ENCODE measurements around the gene BRD4.

Gene BRD4

DNA sequence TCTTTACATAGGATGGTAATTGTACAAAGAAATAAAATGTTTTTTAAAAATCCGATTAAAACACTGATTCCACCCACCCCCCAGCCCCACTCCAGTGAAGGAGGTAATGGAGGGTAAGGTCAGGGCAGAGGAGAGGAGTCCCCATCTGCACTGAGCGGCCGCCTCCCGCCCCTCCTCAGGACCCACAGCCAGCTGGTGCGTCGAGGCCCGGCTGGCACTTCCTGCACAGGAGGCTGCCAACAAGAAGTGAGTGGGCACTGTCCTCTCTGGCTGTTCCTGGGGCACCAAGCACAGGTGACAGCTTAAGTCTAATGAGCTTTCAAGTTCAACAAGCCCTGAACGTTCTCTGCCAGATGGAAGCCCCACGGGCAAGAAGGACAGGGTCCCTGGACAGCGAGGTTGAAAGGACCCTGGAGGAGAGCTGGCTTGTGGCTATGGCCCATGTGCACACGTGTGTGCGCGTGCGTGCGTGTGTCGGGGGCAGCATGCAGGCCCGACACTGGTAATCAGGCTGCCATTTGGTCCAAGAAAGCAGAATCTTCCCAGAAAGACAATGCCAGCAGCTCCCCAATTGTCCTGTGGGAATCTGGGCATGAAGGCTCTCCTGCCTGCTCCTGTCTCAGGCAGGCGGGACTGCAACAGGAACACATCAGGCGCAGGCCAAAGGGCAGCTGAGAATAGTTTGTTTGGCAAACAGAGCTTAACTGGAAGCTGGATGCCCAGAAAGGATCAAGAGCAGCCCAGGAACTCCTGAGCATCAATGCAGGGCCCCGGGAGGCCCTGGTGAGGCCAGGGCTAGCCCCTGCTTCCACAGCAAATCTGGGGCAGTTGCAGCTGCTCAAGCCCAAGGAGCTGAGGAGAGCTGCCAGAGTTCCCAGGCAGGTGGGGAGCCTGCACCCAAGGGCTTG is 85.0 kb downstream of the BRD4 start:
- no peak for DNase-seq

DNA sequence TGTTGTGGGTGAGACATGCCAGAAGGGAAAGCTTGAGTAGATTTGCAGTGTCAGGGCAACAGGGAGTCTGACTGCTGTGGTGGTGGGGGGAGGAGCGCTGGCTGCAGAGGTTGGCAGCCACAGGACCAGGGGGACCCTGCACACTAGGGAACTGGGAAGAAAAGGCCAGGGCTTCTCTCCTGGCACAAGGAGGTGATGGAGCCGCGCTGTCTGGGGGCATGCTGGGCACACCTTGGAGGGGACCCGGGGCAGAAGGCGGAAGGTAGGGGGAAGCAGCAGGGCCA is 86.2 kb downstream of the BRD4 start:
- DNase-seq = no peak

DNA sequence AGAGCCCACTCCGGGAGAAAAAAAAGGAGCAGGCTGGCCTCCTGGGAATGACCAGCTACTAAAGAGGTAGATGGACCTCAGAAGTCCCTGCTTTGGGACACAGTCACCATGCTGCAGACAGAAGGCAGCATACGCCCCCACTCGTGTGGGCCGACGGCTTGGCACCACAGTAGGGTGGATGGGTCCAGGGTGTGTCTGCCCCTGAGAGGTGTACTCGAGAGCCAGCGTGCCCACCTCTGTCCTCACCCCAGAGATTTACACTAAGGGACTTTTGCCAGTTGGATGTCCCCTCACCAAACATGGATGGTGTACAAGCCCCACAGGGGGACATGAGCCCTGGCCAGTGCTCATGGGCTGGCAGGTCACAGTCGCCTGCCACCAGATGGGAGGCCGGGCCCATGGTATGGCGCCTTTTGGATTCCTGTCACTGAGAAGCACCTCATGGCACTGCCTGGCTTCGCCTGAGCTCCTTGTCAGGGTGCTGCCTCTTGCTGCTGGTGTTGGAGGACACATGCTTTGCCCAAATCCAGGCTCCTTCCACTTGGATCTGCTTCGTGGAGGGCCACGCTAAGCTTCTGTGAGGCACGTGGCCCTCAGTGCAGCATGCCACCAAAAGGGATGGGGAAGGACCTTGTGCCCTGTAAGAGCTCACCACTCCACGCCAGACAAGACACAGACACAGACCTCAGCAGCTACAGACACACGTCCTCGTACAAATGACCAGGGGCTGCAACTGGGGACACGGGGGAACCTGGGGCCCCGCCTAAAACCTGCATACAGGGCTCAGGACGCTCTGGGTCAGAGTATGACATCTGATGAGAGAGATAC is 86.8 kb downstream of the BRD4 start:
- DNase-seq = no peak

DNA sequence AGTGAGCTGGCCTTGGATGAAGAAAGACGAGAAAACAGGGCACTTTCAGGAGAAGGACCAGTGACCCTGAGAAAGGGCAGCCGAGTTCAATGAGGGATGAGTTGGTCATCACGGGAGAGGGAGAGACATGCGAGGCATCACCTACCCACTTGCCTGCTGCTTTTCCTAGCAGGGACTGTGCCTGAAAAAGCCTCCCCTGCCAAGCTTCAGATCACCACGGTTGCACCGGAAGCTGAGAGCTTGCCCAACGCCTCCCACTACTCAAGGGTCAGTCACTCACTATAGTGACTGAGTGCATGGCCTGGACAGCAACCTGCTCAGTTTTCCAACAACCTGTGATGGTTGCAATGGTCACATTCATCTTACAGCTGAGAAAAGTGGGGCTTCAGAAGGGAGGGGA is 87.5 kb downstream of the BRD4 start:
- DNase-seq = no peak

DNA sequence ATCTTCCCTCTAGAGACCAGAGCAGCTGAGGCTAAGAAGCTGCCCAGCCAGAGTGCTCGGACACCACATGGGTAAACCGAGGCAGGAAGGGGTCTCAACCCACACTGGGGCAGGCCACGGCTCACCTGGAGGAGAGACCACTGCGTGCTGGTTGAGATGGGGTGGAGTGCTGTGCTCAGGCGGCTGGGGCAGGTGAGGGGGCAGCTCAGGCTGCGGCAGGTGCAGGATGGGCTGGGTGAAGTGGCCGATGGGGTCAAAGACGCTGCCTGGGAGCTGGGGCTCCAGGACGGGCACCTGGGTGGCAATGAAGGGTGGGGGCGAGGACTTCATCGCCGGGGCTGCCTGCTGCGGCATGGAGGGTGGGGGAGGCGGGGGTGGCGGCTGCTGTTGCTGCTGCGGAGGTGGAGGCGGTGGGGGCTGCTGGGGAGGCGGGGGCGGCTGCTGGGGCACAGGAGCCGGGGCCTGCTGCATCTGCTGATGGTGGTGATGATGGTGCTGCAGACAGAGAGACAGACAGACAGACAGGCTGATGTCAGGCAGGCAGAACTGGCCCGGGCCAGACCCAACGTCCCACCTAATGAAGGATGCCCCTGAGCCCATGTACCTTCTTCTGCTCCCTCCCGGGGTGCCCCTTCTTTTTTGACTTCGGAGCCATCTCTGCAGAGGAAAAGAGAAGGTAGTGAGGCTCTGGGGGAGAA is 88.1 kb downstream of the BRD4 start:
- DNase-seq = no peak

DNA sequence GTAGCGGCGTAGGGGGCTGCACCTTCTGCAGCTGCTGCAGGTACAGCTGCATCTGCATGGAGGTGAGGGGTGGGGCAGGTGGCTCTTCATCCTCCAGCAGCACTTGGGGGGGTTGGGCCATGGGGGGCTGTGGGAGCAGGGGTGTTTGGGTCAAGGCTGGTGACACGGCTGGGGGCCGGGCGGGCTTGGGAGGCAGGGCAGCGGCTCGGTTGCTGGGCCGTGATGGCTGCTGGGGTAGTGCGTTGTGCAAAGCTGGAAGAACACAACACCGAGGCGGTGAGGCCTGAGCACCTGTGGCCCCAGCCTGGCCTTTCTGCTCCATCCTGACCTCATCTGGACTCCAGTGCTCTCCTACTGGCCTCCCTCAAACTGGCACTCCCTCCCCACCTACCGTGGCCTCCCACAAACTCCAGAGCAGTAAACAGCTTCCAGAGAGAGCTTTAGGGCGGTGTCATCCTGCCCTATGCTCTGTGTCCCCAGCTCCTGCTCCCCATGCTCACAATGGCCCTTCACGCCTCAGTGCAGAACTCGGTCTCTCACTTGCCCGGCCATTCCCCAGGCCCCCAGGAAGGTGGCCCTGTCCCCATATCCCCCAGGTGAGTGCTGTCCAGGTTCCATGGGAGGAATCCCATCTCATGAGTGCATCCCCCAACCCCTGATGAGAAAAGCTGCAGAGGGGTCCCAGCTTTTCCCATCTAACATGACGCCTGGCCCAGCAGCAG is 88.9 kb downstream of the BRD4 start:
- DNase-seq = no peak

DNA sequence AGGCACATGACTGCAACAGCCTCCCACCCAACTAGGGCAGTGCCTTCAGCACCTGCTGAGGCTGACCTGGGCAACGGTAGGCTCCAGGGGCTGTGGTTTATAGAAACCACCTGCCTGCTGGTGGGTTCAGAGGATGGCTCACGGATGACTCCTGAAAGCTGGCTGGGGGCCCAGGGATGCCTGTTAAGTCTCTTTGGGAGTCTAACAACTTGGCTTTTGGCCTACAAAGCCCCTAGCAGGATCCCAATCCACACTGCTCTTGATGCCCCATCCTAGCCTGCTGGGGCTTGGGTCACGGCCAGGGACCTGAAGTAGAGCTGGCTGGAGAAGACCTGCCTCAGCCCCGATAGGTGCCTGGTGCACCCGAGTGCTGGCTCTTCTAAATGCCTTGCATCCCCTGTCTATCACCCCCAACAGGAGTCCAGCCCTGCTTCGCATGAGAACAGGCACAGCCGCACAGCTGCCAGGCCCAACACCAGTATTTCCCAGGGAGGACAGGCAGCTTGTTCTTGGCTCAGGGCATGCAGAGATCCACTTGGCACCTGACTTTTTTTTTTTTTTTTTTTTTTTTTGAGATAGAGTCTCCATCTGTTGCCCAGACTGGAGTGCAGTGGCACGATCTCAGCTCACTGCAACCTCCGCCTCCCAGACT is 91.0 kb downstream of the BRD4 start:
- DNase-seq = no peak

DNA sequence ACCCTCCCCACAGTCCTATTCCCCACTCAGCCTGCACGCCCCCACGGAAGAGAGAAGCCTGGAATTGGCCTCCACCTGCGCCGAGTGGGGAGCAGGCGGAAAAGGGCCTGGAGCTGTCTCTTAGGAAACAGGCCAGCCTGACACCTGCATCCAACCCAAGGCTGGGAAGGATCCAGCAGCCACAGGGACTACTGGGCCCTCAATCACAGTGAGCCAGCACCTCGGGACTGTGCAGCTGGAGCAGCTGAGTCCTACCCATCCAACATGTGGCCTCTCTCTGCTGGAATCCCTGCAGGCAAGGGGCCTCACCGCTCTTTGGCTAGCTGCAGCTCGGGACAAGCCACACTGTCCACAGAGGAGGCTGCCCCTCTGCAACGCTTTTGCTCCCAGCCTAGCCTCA is 91.8 kb downstream of the BRD4 start:
- no peak for DNase-seq

DNA sequence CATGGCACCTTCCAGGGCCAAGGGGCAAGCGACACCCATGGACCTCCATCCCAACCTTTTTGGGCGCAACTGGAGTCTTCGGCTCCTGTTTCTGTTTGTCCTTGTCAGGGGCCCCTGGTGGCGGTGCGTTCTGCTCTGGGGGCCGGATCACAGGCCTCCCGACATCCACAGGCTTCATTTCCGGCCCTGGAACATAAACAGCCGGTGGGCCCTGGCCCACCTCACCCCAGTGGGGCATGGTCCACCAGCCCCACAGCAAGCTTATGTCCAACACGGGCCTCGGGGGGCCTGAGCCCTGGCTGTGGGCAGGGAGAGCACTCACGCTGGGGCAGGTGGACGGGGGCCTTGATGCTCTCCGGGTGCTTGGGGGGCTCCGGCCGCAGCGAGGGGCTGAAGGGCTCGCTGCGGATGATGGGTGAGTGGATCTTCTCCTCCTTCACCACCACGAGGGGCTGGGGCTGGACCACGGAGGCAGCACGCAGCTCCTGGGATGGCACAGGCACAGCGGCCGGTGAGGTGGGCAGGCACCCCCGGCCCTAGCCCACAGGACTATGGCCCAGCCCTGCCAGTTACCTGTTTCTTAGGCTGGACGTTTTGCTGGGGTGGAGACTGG is 92.9 kb downstream of the BRD4 start:
- no peak for DNase-seq

DNA sequence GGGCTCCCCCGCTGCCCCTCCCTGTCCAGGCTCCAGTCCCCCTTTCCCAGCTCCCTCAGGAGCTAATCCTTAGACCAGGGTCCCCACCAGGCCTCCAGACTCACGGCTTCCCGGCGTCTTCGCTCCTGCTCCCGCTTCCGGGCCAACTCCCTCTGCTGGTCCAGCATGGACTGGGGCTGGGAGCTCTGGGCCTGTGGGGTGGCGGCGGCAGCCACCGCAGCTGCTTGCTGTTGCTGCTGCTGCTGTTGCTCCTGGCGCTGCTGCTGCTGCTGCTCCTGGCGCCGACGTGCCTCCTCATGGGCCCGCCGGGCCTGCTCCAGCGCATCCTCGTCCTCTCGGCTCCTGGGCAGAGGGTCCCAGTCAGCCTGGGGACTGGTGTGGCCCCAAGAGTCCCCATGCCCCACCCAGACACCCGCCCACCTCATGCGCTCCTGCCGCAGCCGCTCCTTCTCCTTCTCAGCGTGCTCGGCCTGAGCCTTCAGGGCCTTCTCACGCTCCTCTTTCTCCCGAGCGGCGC is 93.6 kb downstream of the BRD4 start:
- no peak for DNase-seq

DNA sequence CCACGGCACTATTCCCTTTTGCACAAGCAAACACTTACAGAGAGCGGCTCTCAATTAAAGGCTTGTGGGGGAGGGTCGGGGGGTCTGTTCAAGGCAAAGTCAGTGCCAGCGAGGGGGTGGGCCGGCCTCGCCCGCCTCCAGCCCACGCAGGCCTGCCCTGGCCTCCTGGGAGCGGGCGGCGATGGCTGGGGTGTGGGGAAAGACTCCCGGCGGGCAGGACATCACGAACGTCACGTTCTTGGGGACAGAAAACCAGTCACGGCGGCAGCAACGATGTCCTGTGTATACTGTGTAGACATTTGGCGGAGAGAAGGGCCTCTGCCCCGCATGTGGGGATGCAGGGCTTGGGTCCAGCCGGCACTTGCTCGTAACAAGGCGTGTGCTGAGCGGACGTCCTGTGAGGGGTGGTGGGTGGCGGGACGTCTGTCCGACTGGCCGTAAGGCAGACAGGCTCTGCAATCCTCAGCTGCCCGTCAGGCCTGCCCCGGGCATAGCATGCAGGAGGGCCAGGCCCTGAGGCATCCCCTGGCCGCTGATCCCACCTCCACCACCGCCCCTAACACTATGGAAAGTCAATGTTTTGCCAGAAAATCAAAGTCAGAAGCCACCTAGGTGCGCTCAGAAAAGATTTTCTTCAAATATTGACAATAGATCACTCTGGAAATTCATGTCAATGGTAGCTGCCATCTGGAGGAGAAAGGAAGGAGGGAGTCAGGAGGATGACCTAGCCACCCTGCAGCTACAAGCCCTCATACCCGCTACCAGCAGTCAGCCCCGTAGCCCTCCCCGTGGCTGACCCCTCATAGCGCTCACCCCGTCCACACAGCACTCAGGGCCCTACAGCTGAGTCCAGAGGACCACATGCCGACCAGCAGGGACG is 94.3 kb downstream of the BRD4 start:
- DNase-seq = no peak

DNA sequence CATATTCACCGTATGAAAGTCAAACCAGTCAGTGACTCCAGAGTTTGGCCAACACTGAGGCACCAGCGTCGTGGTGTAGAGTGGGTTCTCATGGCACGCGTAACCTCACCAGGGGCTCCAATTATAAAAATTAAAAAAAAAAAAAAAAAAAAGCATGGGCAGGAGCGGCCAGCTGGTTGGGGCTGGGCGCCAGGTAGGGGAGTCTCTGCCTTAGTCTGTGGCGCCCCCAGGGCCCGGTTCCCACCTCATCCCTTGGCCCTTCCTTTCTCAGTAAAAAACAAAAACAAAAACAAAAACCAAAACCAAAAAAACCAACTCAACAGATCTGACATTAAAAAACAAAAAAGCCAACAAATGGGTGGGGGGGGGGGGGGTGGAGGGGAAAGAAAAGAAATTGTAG is 95.5 kb downstream of the BRD4 start:
- DNase-seq = no peak

DNA sequence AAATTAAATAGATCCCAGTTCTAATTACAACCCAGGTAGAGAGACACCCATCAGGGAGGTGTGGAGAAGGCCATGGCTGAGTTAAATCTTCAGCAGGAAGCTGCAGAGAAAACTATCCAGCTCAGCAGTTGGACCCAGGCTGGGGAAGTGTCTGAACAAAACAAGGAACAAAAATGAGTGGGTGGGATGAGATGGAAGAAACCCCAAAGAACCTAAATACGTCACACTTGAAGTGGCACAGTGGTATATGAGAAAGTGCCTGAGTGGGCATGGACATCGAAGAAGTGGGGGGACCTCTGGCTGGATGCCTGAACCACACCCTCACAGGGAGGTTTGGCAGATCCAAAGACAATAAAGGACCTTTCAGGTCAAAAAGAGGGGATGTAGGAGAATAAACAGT is 96.6 kb downstream of the BRD4 start:
- DNase-seq = no peak

DNA sequence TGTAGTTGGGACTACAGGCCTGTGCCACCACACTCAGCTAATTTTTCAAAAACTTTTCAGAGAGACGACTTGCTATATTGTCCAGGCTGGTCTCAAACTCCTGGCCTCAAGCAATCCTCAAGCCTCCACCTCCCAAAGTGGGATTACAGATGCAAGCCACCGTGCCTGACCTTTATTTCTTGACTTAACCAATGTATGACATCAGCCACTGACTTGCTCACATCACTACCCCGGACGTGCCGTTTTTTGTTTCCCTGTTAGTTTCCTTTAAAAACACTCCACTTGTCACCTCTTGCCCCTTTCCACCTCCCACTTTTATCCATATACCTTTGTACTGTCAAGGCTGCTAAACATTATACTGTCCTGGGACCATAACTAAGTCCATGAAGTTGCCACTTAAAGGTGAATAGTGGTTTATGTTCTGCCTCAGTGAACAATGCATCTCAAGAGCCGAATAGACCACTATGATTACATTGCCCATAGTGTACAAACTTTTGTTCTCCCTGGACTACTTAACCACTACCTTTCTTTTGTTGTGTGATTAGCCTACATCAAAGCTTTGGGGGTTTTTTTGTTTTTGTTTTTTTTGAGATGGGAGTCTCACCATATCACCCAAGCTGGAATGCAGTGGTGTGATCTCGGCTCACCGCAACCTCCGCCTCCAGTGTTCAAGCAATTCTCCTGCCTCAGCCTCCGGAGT is 97.8 kb downstream of the BRD4 start:
- no peak for DNase-seq

DNA sequence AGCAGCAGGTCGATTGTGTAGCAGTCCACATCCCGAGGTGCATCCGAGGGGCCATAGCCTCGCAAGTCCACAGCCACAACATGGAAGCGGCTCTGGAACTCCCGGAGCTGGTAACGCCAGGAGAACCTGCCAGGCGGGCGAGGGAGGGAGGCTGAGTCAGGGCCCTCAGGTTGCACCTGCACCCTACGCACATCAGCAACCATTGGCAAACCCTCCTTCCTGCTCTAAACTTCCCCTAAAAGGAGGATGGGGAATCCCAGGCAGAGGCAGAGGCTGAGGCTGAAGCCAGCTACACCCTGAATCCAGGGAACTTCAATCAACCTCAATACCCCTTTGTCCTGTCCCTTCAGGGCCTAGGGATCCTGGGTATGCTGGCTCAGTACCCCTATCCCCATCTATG is 101.1 kb downstream of the BRD4 start:
- no peak for DNase-seq

DNA sequence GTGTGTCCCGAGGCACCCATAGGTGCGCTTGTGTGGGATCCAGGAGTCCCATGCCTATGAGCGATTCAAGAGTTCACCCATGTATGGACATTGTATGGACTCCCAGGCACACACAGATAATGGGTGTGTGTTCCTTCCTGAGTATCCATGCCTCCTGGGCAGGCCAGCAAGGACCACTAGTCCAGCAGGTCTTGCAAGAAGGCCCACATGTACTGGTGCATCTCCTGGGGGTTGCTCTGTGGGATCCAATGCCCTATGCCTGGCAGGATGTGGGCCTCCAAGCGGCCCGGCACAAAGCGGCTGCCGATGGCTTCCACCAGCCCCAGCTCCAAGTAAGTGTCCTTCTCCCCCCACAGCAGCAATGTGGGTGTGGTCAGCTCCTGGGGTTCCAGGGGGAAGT is 105.1 kb downstream of the BRD4 start:
- no peak for DNase-seq

DNA sequence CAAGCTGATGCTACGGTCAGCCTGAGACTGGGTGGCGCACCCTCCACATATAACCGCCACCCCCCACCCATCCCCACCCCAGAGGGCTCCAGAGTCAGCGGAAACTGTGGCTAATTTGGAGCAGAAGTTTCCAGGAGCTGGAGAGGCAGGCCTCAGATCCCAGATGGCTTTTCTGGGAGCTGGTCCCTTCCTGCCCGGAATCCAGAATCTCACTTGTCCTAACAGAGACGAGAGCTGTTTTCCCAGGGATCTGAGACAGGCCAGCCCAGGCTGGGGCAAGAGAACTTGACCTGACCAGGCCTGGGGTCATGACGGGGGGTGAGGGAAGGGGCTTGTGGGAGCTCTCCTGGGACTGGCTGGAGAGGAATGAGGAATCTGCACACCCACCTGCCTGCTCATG is 106.6 kb downstream of the BRD4 start:
- DNase-seq = no peak

DNA sequence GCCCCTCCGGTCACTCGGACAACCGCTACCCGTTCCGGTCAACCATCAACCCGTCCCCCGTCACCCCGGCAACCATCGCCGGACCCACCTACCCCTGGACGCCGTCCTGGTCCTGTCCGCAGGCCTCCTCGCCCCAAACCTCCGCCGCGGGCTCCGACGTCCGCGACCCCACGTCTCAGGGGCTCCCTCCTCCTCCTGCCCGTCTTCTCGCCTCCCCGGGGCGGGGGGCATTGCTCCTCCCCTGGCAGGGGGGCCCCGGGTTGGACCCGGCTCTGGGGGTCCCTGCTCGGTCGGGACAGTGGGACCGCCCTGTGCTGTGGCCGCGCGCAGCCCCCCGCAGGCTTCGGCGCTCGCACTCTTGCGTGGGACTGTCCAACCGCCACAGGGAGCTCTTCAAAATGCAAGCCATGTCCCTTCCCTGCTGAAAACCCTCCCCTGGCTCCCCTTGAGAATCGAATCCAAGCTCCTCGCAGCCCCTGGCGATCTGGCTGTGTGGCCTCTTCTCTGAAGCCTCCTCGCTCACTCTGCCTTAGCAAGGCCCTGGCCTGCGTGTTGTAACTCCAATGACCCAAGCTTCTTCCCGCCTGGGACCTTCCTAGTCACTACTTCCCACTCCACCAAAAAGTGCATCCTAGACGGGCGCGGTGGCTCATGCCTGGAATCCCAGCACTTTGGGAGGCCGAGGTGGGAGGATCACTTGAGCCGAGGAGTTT is 108.5 kb downstream of the BRD4 start:
- no peak for DNase-seq
